ENCODE measurements around the gene CMTM8.

CMTM8 gene

GRCh38 chr3:32381922-32382321, 143.4 kb downstream of the CMTM8 start:
- no peak for DNase-seq (ENCODE audit: low read depth)

- DNase-seq (ENCODE audit: low read depth) = no peak
These were observed 144.7 kb downstream of the CMTM8 start for GRCh38 chr3:32383136-32383711.

GRCh38 chr3:32384938-32385337, 146.5 kb downstream of the CMTM8 start:
- DNase-seq (ENCODE audit: low read depth) = no peak

GRCh38 chr3:32387512-32387911, 149.0 kb downstream of the CMTM8 start:
- no peak for DNase-seq (ENCODE audit: low read depth)

GRCh38 chr3:32389577-32389976, 151.1 kb downstream of the CMTM8 start:
- DNase-seq (ENCODE audit: low read depth) = peak; percentile 39

GRCh38 chr3:32391643-32392535, 153.4 kb downstream of the CMTM8 start, which contains the start of gene CMTM7:
Gene CMTM7, plus strand, starts transcription at chr3:32391853. Its CDS starts 54 bp downstream, at chr3:32391907.
- peak; percentile 78 for DNase-seq (ENCODE audit: low read depth)

- DNase-seq (ENCODE audit: low read depth) = peak; percentile 79
These were observed 154.2 kb downstream of the CMTM8 start for GRCh38 chr3:32392536-32393302.

- no peak for DNase-seq (ENCODE audit: low read depth)
These were observed 157.0 kb downstream of the CMTM8 start for GRCh38 chr3:32395496-32395895.

- DNase-seq (ENCODE audit: low read depth) = no peak
These were observed 159.5 kb downstream of the CMTM8 start for GRCh38 chr3:32397941-32398340.

GRCh38 chr3:32398531-32398930, 160.1 kb downstream of the CMTM8 start:
- no peak for DNase-seq (ENCODE audit: low read depth)

GRCh38 chr3:32399030-32399620, 160.6 kb downstream of the CMTM8 start:
- peak; percentile 72 for DNase-seq (ENCODE audit: low read depth)

GRCh38 chr3:32401126-32401525, 162.6 kb downstream of the CMTM8 start:
- no peak for DNase-seq (ENCODE audit: low read depth)

- DNase-seq (ENCODE audit: low read depth) = peak; percentile 77
These were observed 163.1 kb downstream of the CMTM8 start for GRCh38 chr3:32401556-32402081.

- no peak for DNase-seq (ENCODE audit: low read depth)
These were observed 165.2 kb downstream of the CMTM8 start for GRCh38 chr3:32403663-32404062.

- no peak for DNase-seq (ENCODE audit: low read depth)
These were observed 166.2 kb downstream of the CMTM8 start for GRCh38 chr3:32404714-32405113.

- DNase-seq (ENCODE audit: low read depth) = no peak
These were observed 166.7 kb downstream of the CMTM8 start for GRCh38 chr3:32405155-32405554.

- no peak for DNase-seq (ENCODE audit: low read depth)
These were observed 167.3 kb downstream of the CMTM8 start for GRCh38 chr3:32405711-32406323.

- no peak for DNase-seq (ENCODE audit: low read depth)
These were observed 168.3 kb downstream of the CMTM8 start for GRCh38 chr3:32406486-32407408.

GRCh38 chr3:32410367-32411246, 172.1 kb downstream of the CMTM8 start:
- DNase-seq (ENCODE audit: low read depth) = no peak

Measured in ELR (cell line).